K562 (cell line): ENCODE data around the gene PSMA2. TPM values are rescaled to one million over a fixed set of nuclear protein-coding genes. Genes with fewer than 3 reads are reported as not detected.

Experiments used
- AFF1 ChIP-seq, 2 experiments: fragments of 450-650 bp; IDR thresholded peaks; 2 replicates each; pipeline ENCODE4 v1.6.1; 2018; ENCODE audit warnings: mild to moderate bottlenecking in 2 of 2, low read depth in 1 of 2; ENCODE audit not compliant: partially characterized antibody in 2 of 2
- ATF4 ChIP-seq: fragments of 450-650 bp; formaldehyde crosslinking; IDR thresholded peaks from 2 replicates; pipeline ENCODE4 v1.4.0; 2022; ENCODE audit warnings: mild to moderate bottlenecking, moderate library complexity
- BHLHE40 ChIP-seq: IDR thresholded peaks from 2 replicates; pipeline ENCODE4 v1.6.1; 2011; ENCODE audit warnings: low read length, improper control_type of control experiment
- CCNT2 ChIP-seq: IDR thresholded peaks from 2 replicates; pipeline ENCODE4 v1.6.1; 2011; ENCODE audit warnings: borderline replicate concordance, low read depth, mild to moderate bottlenecking, moderate library complexity, mixed read lengths, low read length; ENCODE audit not compliant: insufficient read length; ENCODE audit errors: extremely low read depth
- CTCF ChIP-seq, 3 experiments: IDR thresholded peaks in 2 of 3; conservative IDR thresholded peaks in 1 of 3; 2 replicates each; pipeline ENCODE4 v1.5.1; 2011 to 2012; ENCODE audit warnings: low read length in 3 of 3, mild to moderate bottlenecking in 3 of 3, control low read depth in 2 of 3, improper control_type of control experiment in 1 of 3, inconsistent platforms in 1 of 3, low read depth in 1 of 3, mixed read lengths in 1 of 3, moderate library complexity in 1 of 3; ENCODE audit not compliant: insufficient read depth in 2 of 3
- CXXC5 ChIP-seq: fragments of 250-450 bp; sonication (Bioruptor Pico); IDR thresholded peaks from 2 replicates; pipeline ENCODE4 v1.8.0; 2022; ENCODE audit warnings: inconsistent platforms, mild to moderate bottlenecking, moderate library complexity
- DIDO1 ChIP-seq: fragments of 450-650 bp; IDR thresholded peaks from 2 replicates; pipeline ENCODE4 v1.6.1; 2016; ENCODE audit warnings: low read depth, missing biosample characterization, missing genetic modification characterization
- ELF2 ChIP-seq: fragments of 250-450 bp; sonication (Bioruptor Pico); IDR thresholded peaks from 2 replicates; pipeline ENCODE4 v1.5.0; 2021; ENCODE audit warnings: mild to moderate bottlenecking
- ESRRA ChIP-seq: fragments of 450-650 bp; IDR thresholded peaks from 2 replicates; pipeline ENCODE4 v1.6.1; 2014; ENCODE audit warnings: low read depth, mild to moderate bottlenecking, moderate library complexity, borderline replicate concordance
- KDM5B ChIP-seq: fragments of 200-600 bp; sonication (generic); IDR thresholded peaks from 2 replicates; pipeline ENCODE4 v1.6.1; 2012; ENCODE audit warnings: low read depth, mild to moderate bottlenecking, moderate library complexity, low read length, control low read depth, inconsistent platforms; ENCODE audit not compliant: insufficient replicate concordance
- MEIS2 ChIP-seq: fragments of 450-650 bp; IDR thresholded peaks from 2 replicates; pipeline ENCODE4 v1.6.1; 2014; ENCODE audit warnings: mild to moderate bottlenecking; ENCODE audit not compliant: partially characterized antibody
- NR2C2 ChIP-seq, 2 experiments: fragments of 200-800 bp in 1 of 2; sonication (Bioruptor generic) in 1 of 2; sonication (generic) in 1 of 2; formaldehyde crosslinking in 1 of 2; IDR thresholded peaks; 2 replicates each; pipeline versions ENCODE4 v1.6.1 to v1.8.0; 2016 to 2022; ENCODE audit warnings: mild to moderate bottlenecking in 1 of 2, missing compliant biosample characterization in 1 of 2, missing genetic modification characterization in 1 of 2, missing genetic modification reagents in 1 of 2
- POLR2AphosphoS5 ChIP-seq: IDR thresholded peaks from 2 replicates; pipeline ENCODE4 v1.6.1; 2011; ENCODE audit warnings: mild to moderate bottlenecking, low read depth, low read length, moderate library complexity; ENCODE audit not compliant: control insufficient read depth, insufficient read depth
- RNF2 ChIP-seq: sonication (generic); IDR thresholded peaks from 2 replicates; pipeline ENCODE4 v1.6.1; 2016
- TCF3 ChIP-seq: sonication (generic); formaldehyde crosslinking; IDR thresholded peaks from 2 replicates; pipeline ENCODE4 v1.4.0; 2020; ENCODE audit warnings: mild to moderate bottlenecking, missing genetic modification reagents
- TEAD1 ChIP-seq, 2 experiments: fragments of 450-650 bp in 1 of 2; sonication (generic) in 1 of 2; formaldehyde crosslinking; IDR thresholded peaks; 2 replicates each; pipeline versions ENCODE4 v1.4.0 to v1.8.0; 2020 to 2022; ENCODE audit warnings: mild to moderate bottlenecking in 2 of 2, missing genetic modification reagents in 1 of 2
- YY1 ChIP-seq, 3 experiments: IDR thresholded peaks; 2 replicates each; pipeline ENCODE4 v1.6.1; 2011; ENCODE audit warnings: low read length in 2 of 3, mild to moderate bottlenecking in 2 of 3, moderate library complexity in 2 of 3, borderline replicate concordance in 1 of 3, control low read depth in 1 of 3, low read depth in 1 of 3; ENCODE audit not compliant: insufficient read depth in 3 of 3, insufficient replicate concordance in 2 of 3, control insufficient read depth in 1 of 3, insufficient read length in 1 of 3; ENCODE audit errors: extremely low read depth in 1 of 3
- polyA plus RNA-seq, 8 experiments: library from polyadenylated mRNA; depleted of rRNA in 4 of 8; stranded (reverse) in 5 of 8; unstranded in 3 of 8; fragments of >200 nt; fragmentation: Nextera tagmentation in 2 of 8; fragmentation: Illumina TruSeq in 1 of 8; extraction: Ambion mirVana in 2 of 8; extraction: Trizol in 1 of 8; gene quantifications; 2 replicates each; pipeline versions ENCODE4 v1.2.1 to v1.2.3, GENCODE V29; 2011 to 2014; ENCODE audit warnings: inconsistent platforms in 1 of 8, missing spikeins in 1 of 8
- total RNA-seq, 7 experiments: library from RNA; depleted of rRNA in 6 of 7; stranded (reverse); fragments of >200 nt in 6 of 7; fragmentation: Illumina TruSeq in 2 of 7; extraction: Trizol in 2 of 7; gene quantifications; 2 replicates each; pipeline versions ENCODE4 v1.2.1 to v1.2.3, GENCODE V29; 2011 to 2021; ENCODE audit warnings: low replicate concordance in 1 of 7

The PSMA2 gene
- total and polyA plus RNA-seq, 9 of the 15 experiments (the other 6 are each of a cell fraction or from before 2014, with no cell fraction given) = 91.7 to 1,070 (median 213) TPM

GRCh38 chr7:42911454-42912447, 20.2 kb downstream of the PSMA2 start, which contains the start of gene C7orf25 (continued):
- TF ChIP-seq ATF4 (CRISPR knock-in tag) (0 out of 2 replicates have a peak, but pooled peaks have one; percentile 44), AFF1 (IDR thresholded peaks at IDR 0.05; ENCODE audit: low read depth in 1 of 2, partially characterized antibody in 2 of 2) (peak in 1 of 2 experiments; percentile 33), NR2C2 (CRISPR knock-in tag; IDR thresholded peaks at IDR 0.05) (peak; percentile 84), NR2C2 (tag; IDR thresholded peaks at IDR 0.05) (peak; percentile 92), TCF3 (CRISPR knock-in tag) (no peak), CXXC5 (CRISPR knock-in tag) (peak; percentile 100), YY1 (IDR thresholded peaks at IDR 0.05; ENCODE audit: borderline replicate concordance in 1 of 3, control insufficient read depth in 1 of 3, extremely low read depth in 1 of 3, insufficient read depth in 3 of 3, insufficient read length in 1 of 3, insufficient replicate concordance in 2 of 3, low read depth in 1 of 3, low read length in 2 of 3) (peak; percentile 98 to 100 (median 100)), KDM5B (peak; percentile 50), TEAD1 (CRISPR knock-in tag; IDR thresholded peaks at IDR 0.05) (peak in 1 of 2 experiments; percentile 27; a peak in 1 of 4 replicates), BHLHE40 (peak; percentile 76), ESRRA (peak; percentile 25; the same call in 1 of the 2 replicates), CTCF (IDR thresholded peaks at IDR 0.05 in 2 of 3, conservative IDR thresholded peaks at IDR 0.05 in 1 of 3; ENCODE audit: insufficient read depth in 2 of 3, low read depth in 1 of 3, low read length in 3 of 3) (peak in 2 of 3 experiments; percentile 20 to 37; a peak in 3 of 6 replicates), CCNT2 (peak; percentile 92), ELF2 (CRISPR knock-in tag) (peak; percentile 84), RNF2 (peak; percentile 29), DIDO1 (tag) (peak; percentile 70; the same call in 1 of the 2 replicates), POLR2AphosphoS5 (peak; percentile 59; the same call in 1 of the 2 replicates), MEIS2 (peak; percentile 15)
